ENCODE data around the gene NBL1.
"Not testable (repeated sequence)": the region's sequence is repeated elsewhere in the genome, so short reads cannot be mapped to it uniquely, and the experiment has no call there.

Gene NBL1

DNA sequence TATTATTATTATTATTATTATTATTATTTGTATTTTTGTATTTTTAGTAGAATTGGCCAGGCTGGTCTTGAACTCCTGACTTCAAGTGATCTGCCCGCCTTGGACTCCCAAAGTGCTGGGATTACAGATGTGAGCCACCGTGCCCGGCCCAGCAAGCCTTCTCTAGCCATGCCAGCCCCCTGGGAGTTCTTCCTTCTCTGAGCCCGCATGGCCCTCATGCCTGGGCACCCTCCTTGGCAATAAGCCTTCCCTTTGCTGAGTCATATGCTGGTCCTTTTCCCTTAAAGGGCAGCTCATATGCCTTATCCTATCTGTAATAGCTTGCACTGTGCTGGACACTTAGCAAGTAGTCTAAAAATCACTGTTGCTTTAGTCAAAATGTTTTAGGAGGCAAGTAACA, 8.5 kb upstream of the NBL1 start:
- Mint-ChIP-seq H3K27me3 (peaks cover 13% of the 10 kb centered on the region), H3K9me3 (no peaks in the 10 kb centered on the region), H3K4me3 (no peak overlapping the region), H3K4me1 (no peaks in the 10 kb centered on the region), H3K36me3 (no peaks in the 10 kb centered on the region), H3K27ac (no peak overlapping the region)
- no peak for ATAC-seq

- no peak for ATAC-seq
- H3K4me3 Mint-ChIP-seq, result no peak overlapping the region
- no peaks in the 10 kb centered on the region for H3K9me3 Mint-ChIP-seq
- H3K36me3 Mint-ChIP-seq, result no peaks in the 10 kb centered on the region
- H3K27ac Mint-ChIP-seq, result no peak overlapping the region
- H3K27me3 Mint-ChIP-seq, result peaks cover 17% of the 10 kb centered on the region
- no peaks in the 10 kb centered on the region for H3K4me1 Mint-ChIP-seq
Observed at GRCh38 chr1:19636065-19636464, 8.0 kb upstream of the NBL1 start.

GRCh38 chr1:19636749-19637148, 7.4 kb upstream of the NBL1 start:
- not testable (repeated sequence) for H3K9me3 Mint-ChIP-seq, ATAC-seq, H3K4me3 Mint-ChIP-seq

GRCh38 chr1:19637606-19638005, 6.5 kb upstream of the NBL1 start:
- Mint-ChIP-seq H3K9me3 (no peaks in the 10 kb centered on the region), H3K4me3 (no peak overlapping the region)
- ATAC-seq, result no peak

More at GRCh38 chr1:19636749-19637148, 7.4 kb upstream of the NBL1 start:
- not testable (repeated sequence) for H3K4me1 Mint-ChIP-seq, H3K36me3 Mint-ChIP-seq, H3K27ac Mint-ChIP-seq
- H3K27me3 Mint-ChIP-seq, result peaks cover 24% of the 10 kb centered on the region

GRCh38 chr1:19639228-19639627, 4.9 kb upstream of the NBL1 start:
- H3K9me3 Mint-ChIP-seq, H3K4me3 Mint-ChIP-seq, H3K36me3 Mint-ChIP-seq, H3K27ac Mint-ChIP-seq, H3K4me1 Mint-ChIP-seq, ATAC-seq: not testable (repeated sequence)
- H3K27me3 Mint-ChIP-seq, result peaks cover 44% of the 10 kb centered on the region

More at GRCh38 chr1:19637606-19638005, 6.5 kb upstream of the NBL1 start:
- Mint-ChIP-seq H3K36me3 (no peaks in the 10 kb centered on the region), H3K4me1 (no peaks in the 10 kb centered on the region), H3K27ac (no peak overlapping the region), H3K27me3 (peaks cover 33% of the 10 kb centered on the region)

DNA sequence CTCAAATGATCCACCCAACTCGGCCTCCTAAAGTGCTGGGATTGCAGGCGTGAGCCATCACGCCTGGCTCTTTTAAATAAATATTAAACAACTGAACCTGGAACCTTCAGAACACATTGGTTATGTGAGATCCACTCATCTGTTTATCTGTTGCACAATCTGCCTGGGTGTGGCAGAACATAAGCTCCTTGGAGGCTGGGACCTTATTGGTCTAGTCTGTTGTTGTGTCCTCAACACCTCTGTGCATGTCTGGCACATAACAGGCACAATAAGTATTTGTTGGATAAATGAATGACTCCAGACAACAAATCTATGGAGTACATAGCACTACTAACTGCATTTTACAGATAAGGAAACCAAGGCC, 4.1 kb upstream of the NBL1 start:
- H3K4me1 Mint-ChIP-seq, result peaks cover 13% of the 10 kb centered on the region
- no peaks in the 10 kb centered on the region for H3K9me3 Mint-ChIP-seq
- peaks cover 4% of the 10 kb centered on the region for H3K36me3 Mint-ChIP-seq
- no peak overlapping the region for H3K4me3 Mint-ChIP-seq
- H3K27ac Mint-ChIP-seq, result no peak overlapping the region
- no peak for ATAC-seq
- peaks cover 51% of the 10 kb centered on the region for H3K27me3 Mint-ChIP-seq

GRCh38 chr1:19640363-19641316, 3.5 kb upstream of the NBL1 start:
- no peak overlapping the region for H3K27ac Mint-ChIP-seq
- no peaks in the 10 kb centered on the region for H3K9me3 Mint-ChIP-seq
- ATAC-seq, result no peak
- H3K27me3 Mint-ChIP-seq, result peaks cover 58% of the 10 kb centered on the region
- H3K36me3 Mint-ChIP-seq, result peaks cover 5% of the 10 kb centered on the region
- no peak overlapping the region for H3K4me3 Mint-ChIP-seq
- H3K4me1 Mint-ChIP-seq, result peaks cover 15% of the 10 kb centered on the region

- Mint-ChIP-seq H3K27ac (no peak overlapping the region), H3K27me3 (peaks cover 82% of the 10 kb centered on the region), H3K36me3 (peaks cover 5% of the 10 kb centered on the region), H3K9me3 (no peaks in the 10 kb centered on the region), H3K4me1 (peaks cover 34% of the 10 kb centered on the region), H3K4me3 (peak overlapping the region; percentile 74)
- ATAC-seq, result no peak
Observed at GRCh38 chr1:19643121-19643520, 990 bp upstream of the NBL1 start.

DNA sequence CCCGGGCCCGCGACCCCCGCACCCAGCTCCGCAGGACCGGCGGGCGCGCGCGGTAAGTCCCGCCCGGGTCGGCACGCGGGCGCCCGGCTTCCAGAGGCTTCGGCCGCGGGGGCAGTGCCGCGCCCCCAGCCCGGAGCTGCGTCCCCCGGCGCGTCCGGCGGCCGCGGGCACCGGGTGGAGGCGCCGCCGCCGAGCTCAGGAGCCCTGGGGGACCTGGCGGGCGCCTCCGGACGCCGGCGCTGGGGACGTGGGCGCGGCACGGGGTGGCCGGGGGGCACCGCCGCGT, 227 bp downstream of the NBL1 start:
- Mint-ChIP-seq H3K27ac (peak overlapping the region; percentile 64), H3K27me3 (peaks cover 79% of the 10 kb centered on the region), H3K36me3 (peaks cover 5% of the 10 kb centered on the region), H3K4me3 (peak overlapping the region; percentile 86), H3K9me3 (no peaks in the 10 kb centered on the region), H3K4me1 (peaks cover 34% of the 10 kb centered on the region)
- peak; percentile 14 for ATAC-seq

GRCh38 chr1:19644681-19645410, 735 bp downstream of the NBL1 start:
- Mint-ChIP-seq H3K27ac (peak overlapping the region; percentile 64), H3K4me3 (peak overlapping the region; percentile 86), H3K4me1 (peaks cover 34% of the 10 kb centered on the region), H3K36me3 (peaks cover 5% of the 10 kb centered on the region), H3K27me3 (peaks cover 79% of the 10 kb centered on the region), H3K9me3 (no peaks in the 10 kb centered on the region)
- peak; percentile 51 for ATAC-seq

DNA sequence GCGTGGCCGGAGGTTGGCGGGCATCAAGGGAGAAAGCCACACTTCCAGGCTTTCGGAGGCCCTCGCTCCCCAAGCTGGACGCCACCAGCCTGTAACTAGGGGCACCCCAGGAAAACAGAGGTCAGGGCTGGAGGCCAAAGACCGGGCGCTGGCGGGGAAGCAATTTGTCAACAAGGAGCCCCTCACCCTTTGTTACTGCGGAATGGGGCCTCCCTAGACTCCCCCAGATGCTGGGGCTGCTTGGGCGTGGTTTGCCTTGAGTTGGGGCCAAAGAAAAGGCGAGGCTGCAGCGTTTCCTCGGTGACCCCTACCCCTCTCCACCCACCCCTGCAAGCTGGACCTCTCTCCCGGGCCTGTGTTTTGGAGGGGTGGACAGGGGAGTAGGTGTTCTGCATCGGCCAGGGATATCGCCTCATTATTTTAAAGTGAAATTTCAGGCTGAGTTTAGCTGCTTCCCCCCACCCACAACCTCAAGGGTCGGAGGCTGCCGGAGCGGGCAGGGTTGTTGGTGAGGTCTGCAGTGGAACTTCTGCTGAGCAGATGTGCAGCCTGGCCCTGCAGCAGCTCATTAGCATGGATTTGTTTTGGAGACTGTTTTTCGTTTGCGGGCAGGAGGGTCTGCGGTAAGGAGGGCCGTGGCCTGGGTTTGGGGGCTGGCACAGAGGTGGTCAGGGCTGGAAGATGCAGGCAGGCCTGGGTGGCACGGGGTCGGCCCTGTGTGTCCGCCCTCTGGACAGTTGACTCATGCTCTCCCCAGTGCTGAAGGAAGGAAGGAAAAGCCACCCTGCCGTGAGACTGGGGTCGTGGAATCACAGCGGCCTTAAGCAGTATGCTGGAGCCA, 1.5 kb downstream of the NBL1 start:
- peak overlapping the region; percentile 64 for H3K27ac Mint-ChIP-seq
- H3K4me3 Mint-ChIP-seq, result no peak overlapping the region
- H3K36me3 Mint-ChIP-seq, result peaks cover 5% of the 10 kb centered on the region
- peaks cover 82% of the 10 kb centered on the region for H3K27me3 Mint-ChIP-seq
- H3K4me1 Mint-ChIP-seq, result peaks cover 36% of the 10 kb centered on the region
- no peaks in the 10 kb centered on the region for H3K9me3 Mint-ChIP-seq
- ATAC-seq, result no peak

DNA sequence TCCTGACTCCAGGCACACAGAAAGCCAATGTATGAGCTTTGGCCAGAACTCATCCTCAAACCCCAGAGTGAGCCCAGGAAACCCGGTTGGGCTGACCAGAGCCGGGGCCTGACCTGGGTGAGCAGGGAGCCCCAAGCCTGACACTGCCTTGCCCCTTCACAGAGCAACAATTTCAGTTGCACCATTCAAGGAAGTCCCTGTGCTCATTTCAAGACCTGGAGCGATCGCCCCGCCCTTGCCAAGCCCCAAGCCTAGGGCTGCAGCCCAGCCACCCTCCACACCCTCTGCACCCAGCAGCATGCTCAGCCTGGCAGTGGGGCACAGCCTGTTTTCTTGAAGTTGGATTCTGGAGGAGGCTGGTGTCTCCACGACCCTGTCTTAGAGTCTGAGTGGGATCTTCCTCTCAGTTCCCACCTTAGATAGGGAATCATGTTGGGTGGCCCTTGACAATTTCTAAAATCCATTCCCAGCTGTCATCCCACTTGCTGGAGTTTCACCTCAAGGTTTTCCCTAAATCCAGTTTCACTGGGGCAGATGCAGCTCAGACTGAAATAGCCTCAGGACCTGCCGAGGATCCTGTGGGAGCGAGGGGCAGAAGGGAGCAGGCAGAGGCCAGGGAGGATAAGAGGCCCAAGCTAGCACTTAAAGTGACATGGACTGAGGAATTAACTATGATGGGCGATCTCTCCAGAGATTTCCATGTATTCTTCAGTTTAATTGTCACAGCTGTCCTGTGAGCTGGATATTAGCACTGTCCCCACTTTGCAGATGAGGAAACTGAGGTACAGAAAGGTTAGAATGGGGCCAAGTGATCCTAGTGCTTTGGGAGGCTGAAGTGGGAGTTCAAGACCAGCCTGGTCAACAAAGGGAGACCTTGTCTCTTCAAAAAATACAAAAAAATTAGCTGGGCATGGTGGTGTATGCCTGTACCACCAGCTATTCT, 2.5 kb downstream of the NBL1 start:
- no peak overlapping the region for H3K4me3 Mint-ChIP-seq
- H3K4me1 Mint-ChIP-seq, result peaks cover 46% of the 10 kb centered on the region
- peaks cover 80% of the 10 kb centered on the region for H3K27me3 Mint-ChIP-seq
- H3K27ac Mint-ChIP-seq, result no peak overlapping the region
- H3K36me3 Mint-ChIP-seq, result peaks cover 5% of the 10 kb centered on the region
- ATAC-seq, result no peak
- no peaks in the 10 kb centered on the region for H3K9me3 Mint-ChIP-seq

DNA sequence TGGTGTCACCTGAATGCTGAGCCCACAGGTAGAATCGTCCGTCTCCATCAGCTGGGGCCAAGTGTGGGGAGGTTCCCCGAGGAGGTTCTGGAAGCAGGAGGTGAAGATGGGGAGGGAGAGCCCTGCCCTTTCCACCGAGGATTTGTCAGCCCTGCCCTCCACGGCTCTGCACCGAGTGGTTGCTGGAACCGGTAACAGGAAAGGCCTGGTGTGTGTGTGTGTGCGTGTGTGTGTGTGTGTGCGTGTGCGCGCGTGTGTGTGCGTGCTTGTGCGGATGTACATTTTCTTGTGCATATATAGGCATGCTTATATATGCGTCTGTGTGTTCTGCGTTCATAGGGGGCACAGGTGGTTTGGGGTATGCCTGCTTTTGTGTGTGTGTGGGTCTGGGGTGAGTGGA, 3.5 kb downstream of the NBL1 start:
- Mint-ChIP-seq H3K4me1 (peaks cover 46% of the 10 kb centered on the region), H3K4me3 (no peak overlapping the region)
- ATAC-seq, result no peak

DNA sequence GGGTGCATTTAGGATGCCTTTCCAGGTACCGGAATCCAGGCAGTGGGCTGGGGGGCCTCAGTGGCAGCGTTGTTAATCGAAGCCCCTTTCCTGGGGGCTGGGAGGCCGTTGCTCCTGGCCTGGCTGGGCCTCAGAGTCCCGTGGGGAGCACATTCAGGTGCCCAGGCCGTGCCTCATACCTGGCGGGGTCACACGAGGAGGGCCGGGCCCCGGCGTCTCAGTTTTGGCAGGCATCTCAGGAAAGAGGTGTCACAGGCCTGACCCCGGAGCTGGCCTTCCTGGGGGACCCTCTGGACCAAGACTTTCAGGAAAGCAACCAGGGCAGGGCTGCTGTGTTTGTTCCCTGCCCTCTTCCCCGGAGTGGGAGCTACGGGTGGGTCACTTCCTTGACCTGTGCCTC, 4.1 kb downstream of the NBL1 start:
- Mint-ChIP-seq H3K4me3 (no peak overlapping the region), H3K9me3 (no peaks in the 10 kb centered on the region), H3K27me3 (peaks cover 72% of the 10 kb centered on the region), H3K4me1 (peaks cover 43% of the 10 kb centered on the region), H3K27ac (no peak overlapping the region), H3K36me3 (peaks cover 5% of the 10 kb centered on the region)
- no peak for ATAC-seq

More for the DNA sequence above, 3.5 kb downstream of the NBL1 start:
- no peak overlapping the region for H3K27ac Mint-ChIP-seq
- H3K9me3 Mint-ChIP-seq, result no peaks in the 10 kb centered on the region
- H3K36me3 Mint-ChIP-seq, result peaks cover 5% of the 10 kb centered on the region
- peaks cover 78% of the 10 kb centered on the region for H3K27me3 Mint-ChIP-seq
